Caco-2 (cell line): Measurements from ENCODE around the gene HOXA1. TPM values are rescaled to one million over a fixed set of nuclear protein-coding genes. Genes with fewer than 3 reads are reported as not detected.

ENCODE experiments used
- BruUV-seq: library from RNA; stranded (reverse); fragments of 400-500 nt; replicated peaks from 2 replicates; lab custom pipeline; 2021; lab: Mats Ljungman, UMichigan
- CTCF ChIA-PET: fragments of 300-600 bp; sonication (Branson Sonifier 250); formaldehyde crosslinking; loops from one replicate; lab custom pipeline; 2022; ENCODE audit warnings: antibody characterized with exemption; lab: Charles Lee
- POLR2A ChIA-PET: fragments of 300-600 bp; sonication (Branson Sonifier 250); formaldehyde crosslinking; loops from one replicate; lab custom pipeline; 2022; ENCODE audit warnings: antibody characterized with exemption; lab: Charles Lee
- DNase-seq, 2 experiments: peaks; one replicate each; pipeline versions ENCODE4 v3.0.0 to v3.0.0-alpha.2; 2020 to 2022
- H3K27me3 ChIP-seq: replicated peaks from 2 replicates; pipeline ENCODE4 v1.6.0; 2011; ENCODE audit warnings: low read length; ENCODE audit not compliant: control insufficient read depth, insufficient read depth
- H3K36me3 ChIP-seq: 2 replicates; pipeline ENCODE4 v1.5.1; 2011; ENCODE audit warnings: low read length; ENCODE audit not compliant: control insufficient read depth, insufficient read depth
- H3K4me1 ChIP-seq: fragments of 250-450 bp; sonication (Bioruptor Pico); 2 replicates; pipeline ENCODE4 v1.5.1; 2020; ENCODE audit warnings: mild to moderate bottlenecking
- H3K4me3 ChIP-seq: 2 replicates; pipeline ENCODE4 v1.5.1; 2011; ENCODE audit warnings: low read depth, mild to moderate bottlenecking, control low read depth, low read length
- H3K9me3 ChIP-seq: fragments of 250-450 bp; sonication (Bioruptor Pico); 2 replicates; pipeline ENCODE4 v1.5.1; 2020; ENCODE audit warnings: mild to moderate bottlenecking, moderate library complexity
- H3K27ac Mint-ChIP-seq: one replicate; pipeline ENCODE4 v1.8.0; 2022; ENCODE audit warnings: mixed read lengths; ENCODE audit not compliant: unreplicated experiment
- H3K27me3 Mint-ChIP-seq: one replicate; pipeline ENCODE4 v1.8.0; 2022; ENCODE audit warnings: mixed read lengths; ENCODE audit not compliant: insufficient read depth, unreplicated experiment
- H3K36me3 Mint-ChIP-seq: one replicate; pipeline ENCODE4 v1.8.0; 2022; ENCODE audit warnings: mild to moderate bottlenecking, mixed read lengths; ENCODE audit not compliant: insufficient read depth, unreplicated experiment
- H3K4me1 Mint-ChIP-seq: one replicate; pipeline ENCODE4 v1.8.0; 2022; ENCODE audit warnings: low read depth, mixed read lengths; ENCODE audit not compliant: unreplicated experiment
- H3K4me3 Mint-ChIP-seq: one replicate; pipeline ENCODE4 v1.8.0; 2022; ENCODE audit warnings: mild to moderate bottlenecking, moderate library complexity, mixed read lengths; ENCODE audit not compliant: unreplicated experiment
- H3K9me3 Mint-ChIP-seq: one replicate; pipeline ENCODE4 v1.8.0; 2022; ENCODE audit warnings: mixed read lengths; ENCODE audit not compliant: unreplicated experiment
- CTCF ChIP-seq, 2 experiments: fragments of 200-600 bp in 1 of 2; IDR thresholded peaks; 1 replicate in 1 of 2; 2 replicates in 1 of 2; pipeline versions ENCODE4 v1.5.1 to v1.8.0; 2011 to 2022; ENCODE audit warnings: antibody characterized with exemption in 1 of 2, control low read depth in 1 of 2, inconsistent platforms in 1 of 2, low read depth in 1 of 2, low read length in 1 of 2, mild to moderate bottlenecking in 1 of 2, moderate library complexity in 1 of 2; ENCODE audit not compliant: insufficient read depth in 1 of 2, severe bottlenecking in 1 of 2, unreplicated experiment in 1 of 2
- intact Hi-C: fragments of 100-400 bp; cut with micrococcal nuclease; formaldehyde crosslinking; loops from one replicate; pipeline ENCODE4 v1.10.0; 2022; ENCODE audit not compliant: unreplicated experiment
- total RNA-seq: library from RNA; stranded (reverse); gene quantifications from 2 replicates; pipeline ENCODE4 v1.2.3, GENCODE V29; 2022

Gene HOXA1
- total RNA-seq, 1 experiment from 2014 or later = 18.5 TPM

- no peaks in the 10 kb centered on the region for H3K9me3 Mint-ChIP-seq
- peak overlapping the region; percentile 76 for H3K4me3 Mint-ChIP-seq
- H3K4me1 Mint-ChIP-seq = peaks cover 27% of the 10 kb centered on the region
Observed at GRCh38 chr7:27131390-27131819, 35.6 kb upstream of the HOXA1 start.

GRCh38 chr7:27130540-27131389, 35.0 kb upstream of the HOXA1 start, which contains the start of gene HOXA4:
TSS of gene HOXA4 (minus strand) at chr7:27130757. CDS start at chr7:27130733, 24 bp downstream.
- Mint-ChIP-seq H3K4me1 (peaks cover 33% of the 10 kb centered on the region), H3K27ac (peak within 1 kb of the TSS; percentile 57), H3K9me3 (no peaks in the 10 kb centered on the region), H3K36me3 (no peaks in the 10 kb centered on the region), H3K27me3 (no peaks in the 10 kb centered on the region), H3K4me3 (peak within 1 kb of the TSS; percentile 76)
- intact Hi-C loops = loop anchor here (1.0 to 2.0 kb wide), 2 partner anchors 8 to 16 kb away; no protein-coding TSS in a partner anchor
- Histone ChIP-seq H3K27me3 (no peaks in the 10 kb centered on the region), H3K9me3 (no peaks in the 10 kb centered on the region), H3K4me3 (peak within 1 kb of the TSS; percentile 53), H3K4me1 (peaks cover 28% of the 10 kb centered on the region), H3K36me3 (no peaks in the 10 kb centered on the region)
- peak; percentile 94 to 97 for DNase-seq
- ChIA-PET CTCF (interaction anchor here (0.6 to 1.4 kb wide), 6 partner anchors 20 to 450 kb away, joined by 3 to 9 read pairs (median 3); partner anchors contain the start of gene HOXA7), POLR2A (interaction anchor here (0.6 to 2.2 kb wide), 9 partner anchors 8 to 279 kb away, joined by 3 to 19 read pairs (median 3); no protein-coding TSS in a partner anchor)
- no peak for TF ChIP-seq CTCF (IDR thresholded peaks at IDR 0.05; ENCODE audit: insufficient read depth in 1 of 2, low read depth in 1 of 2, low read length in 1 of 2, severe bottlenecking in 1 of 2, unreplicated experiment in 1 of 2)
- no TSS peak for BruUV-seq

More at GRCh38 chr7:27131390-27131819, 35.6 kb upstream of the HOXA1 start:
- intact Hi-C loops = loop anchor here (2.0 kb wide), 1 partner anchor 17 kb away; no protein-coding TSS in a partner anchor
- no peak for TF ChIP-seq CTCF (IDR thresholded peaks at IDR 0.05; ENCODE audit: insufficient read depth in 1 of 2, low read depth in 1 of 2, low read length in 1 of 2, severe bottlenecking in 1 of 2, unreplicated experiment in 1 of 2)
- DNase-seq = no peak
- Histone ChIP-seq H3K27me3 (no peaks in the 10 kb centered on the region), H3K36me3 (no peaks in the 10 kb centered on the region), H3K4me3 (peak overlapping the region; percentile 53), H3K9me3 (no peaks in the 10 kb centered on the region), H3K4me1 (peaks cover 29% of the 10 kb centered on the region)
- no peaks in the 10 kb centered on the region for H3K36me3 Mint-ChIP-seq
- ChIA-PET POLR2A (interaction anchor here (0.6 to 2.2 kb wide), 7 partner anchors 9 to 77 kb away, joined by 3 to 19 read pairs (median 3); no protein-coding TSS in a partner anchor), CTCF (interaction anchor here (0.6 to 1.4 kb wide), 5 partner anchors 20 to 274 kb away, joined by 3 to 9 read pairs (median 3); partner anchors contain the start of gene HOXA7)
- BruUV-seq = TSS peak; percentile 46
- H3K27me3 Mint-ChIP-seq = no peaks in the 10 kb centered on the region
- peak overlapping the region; percentile 57 for H3K27ac Mint-ChIP-seq
